Ovary (tissue), 3 donors: ENCODE results near the gene LRRC59.

Source experiments
- CTCF ChIP-seq, 3 donors: fragments of 450-650 bp in 2 of 3; fragments of 200-600 bp in 1 of 3; IDR thresholded peaks; one replicate each; pipeline versions ENCODE4 v1.5.1 to v1.8.0; 2016 to 2022; ENCODE audit warnings: antibody characterized with exemption in 3 of 3, mild to moderate bottlenecking in 1 of 3
- POLR2A ChIP-seq: fragments of 450-650 bp; IDR thresholded peaks from one replicate; pipeline ENCODE4 v1.6.1; 2017; ENCODE audit warnings: antibody characterized with exemption, mild to moderate bottlenecking, moderate library complexity
- donor health status: DM: no; HTN: no; CAD: no.

DNA sequence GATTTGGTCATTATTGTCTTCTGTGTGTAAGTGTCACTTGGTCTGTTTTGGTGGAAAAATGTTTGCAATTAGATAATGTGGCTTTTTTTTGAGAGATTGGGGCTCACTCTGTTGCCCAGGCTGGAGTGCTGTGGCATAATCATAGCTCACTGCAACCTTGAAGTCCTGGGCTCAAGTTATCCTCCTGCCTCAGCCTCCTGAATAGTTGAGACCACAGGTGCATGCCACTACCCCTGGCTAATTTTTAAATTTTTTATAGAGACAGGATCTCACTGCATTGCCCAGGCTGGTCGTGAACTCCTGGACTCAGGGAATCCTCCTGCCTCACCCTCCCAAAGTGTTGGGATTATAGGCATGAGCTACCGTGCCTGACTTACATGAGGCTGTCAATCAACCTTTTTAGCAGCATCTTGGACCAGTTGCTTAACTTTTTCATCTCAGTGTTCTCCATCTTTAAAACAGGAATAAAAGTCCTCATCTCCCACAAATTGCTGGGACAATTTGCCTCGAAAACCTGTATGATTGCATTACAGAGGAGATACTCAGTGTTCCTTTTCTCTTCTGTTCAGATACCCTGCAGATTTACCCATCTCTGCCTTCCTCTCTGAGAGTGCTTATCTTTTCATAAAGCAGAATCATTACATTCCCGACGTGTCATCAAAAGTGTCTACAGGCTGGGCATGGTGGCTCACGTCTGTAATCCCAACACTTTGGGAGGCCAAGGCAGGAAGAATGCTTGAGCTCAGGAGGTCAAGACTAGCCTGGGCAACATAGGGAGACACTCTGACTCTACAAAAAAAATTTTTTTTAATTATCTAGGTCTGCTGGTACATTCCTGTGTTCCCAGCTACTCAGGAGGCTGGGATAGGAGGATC, 47.8 kb upstream of the LRRC59 start:
- TF ChIP-seq POLR2A (no peak), CTCF (IDR thresholded peaks at IDR 0.05) (no peak)
